Activated CD4-positive, alpha-beta memory T cell treated with anti-CD3 and anti-CD28 coated beads for 36 hours (primary cell): ENCODE data around the gene RASD1. TPM values are rescaled to one million over a fixed set of nuclear protein-coding genes. Genes with fewer than 3 reads are reported as not detected.
"Not testable (repeated sequence)": the region's sequence is repeated elsewhere in the genome, so short reads cannot be mapped to it uniquely, and the experiment has no call there.

Experiments used
- CTCF ChIA-PET: fragments of 350-600 bp; sonication (Branson Sonifier 250); formaldehyde crosslinking; loops from one replicate; lab custom pipeline; 2021; ENCODE audit warnings: antibody characterized with exemption, inconsistent platforms; lab: Charles Lee
- POLR2A ChIA-PET: fragments of 350-600 bp; sonication (Branson Sonifier 250); formaldehyde crosslinking; loops from one replicate; lab custom pipeline; 2021; ENCODE audit warnings: antibody characterized with exemption; lab: Charles Lee
- DNase-seq: peaks from one replicate; pipeline ENCODE4 v3.0.0-alpha.2; 2020
- H3K27ac Mint-ChIP-seq: one replicate; pipeline ENCODE4 v1.8.0; 2021; ENCODE audit warnings: mixed read lengths
- H3K27me3 Mint-ChIP-seq: one replicate; pipeline ENCODE4 v1.8.0; 2021; ENCODE audit warnings: mixed read lengths
- H3K36me3 Mint-ChIP-seq: one replicate; pipeline ENCODE4 v1.8.0; 2021; ENCODE audit warnings: mixed read lengths
- H3K4me1 Mint-ChIP-seq: one replicate; pipeline ENCODE4 v1.8.0; 2021; ENCODE audit warnings: low read depth, mixed read lengths
- H3K4me3 Mint-ChIP-seq: one replicate; pipeline ENCODE4 v1.8.0; 2021; ENCODE audit warnings: mild to moderate bottlenecking, mixed read lengths
- H3K9me3 Mint-ChIP-seq: one replicate; pipeline ENCODE4 v1.8.0; 2021; ENCODE audit warnings: mixed read lengths
- intact Hi-C: fragments of 100-400 bp; cut with micrococcal nuclease; formaldehyde crosslinking; loops from one replicate; pipeline ENCODE4 v1.15.1; 2023
- total RNA-seq, 2 experiments: library from RNA; stranded (reverse); gene quantifications; one replicate each; pipeline ENCODE4 v1.2.3, GENCODE V29; 2021

RASD1 gene
- total RNA-seq, 2 experiments from 2014 or later, result 0.27 to 0.33 TPM

- peaks cover 18% of the 10 kb centered on the region for H3K4me1 Mint-ChIP-seq
- H3K4me3 Mint-ChIP-seq, result no peak overlapping the region
- CTCF ChIA-PET, result interaction anchor here (1.7 kb wide), 1 partner anchor 150 kb away, joined by 5 read pairs; no protein-coding TSS in a partner anchor
- intact Hi-C loops, result no loop called here
- no peaks in the 10 kb centered on the region for H3K9me3 Mint-ChIP-seq
- peaks cover 20% of the 10 kb centered on the region for H3K36me3 Mint-ChIP-seq
- peaks cover 7% of the 10 kb centered on the region for H3K27me3 Mint-ChIP-seq
- DNase-seq, result no peak
- no peak overlapping the region for H3K27ac Mint-ChIP-seq
- POLR2A ChIA-PET, result no interaction called here
Observed at GRCh38 chr17:17491546-17491988, 4.6 kb downstream of the RASD1 start.

GRCh38 chr17:17491031-17491471, 5.1 kb downstream of the RASD1 start:
- Mint-ChIP-seq H3K36me3 (peaks cover 20% of the 10 kb centered on the region), H3K4me3 (no peak overlapping the region), H3K9me3 (no peaks in the 10 kb centered on the region), H3K27ac (no peak overlapping the region), H3K27me3 (peaks cover 7% of the 10 kb centered on the region), H3K4me1 (peaks cover 18% of the 10 kb centered on the region)
- intact Hi-C loops, result no loop called here
- DNase-seq, result no peak
- ChIA-PET CTCF (interaction anchor here (1.7 kb wide), 1 partner anchor 150 kb away, joined by 5 read pairs; no protein-coding TSS in a partner anchor), POLR2A (no interaction called here)

GRCh38 chr17:17487998-17488397, 8.2 kb downstream of the RASD1 start:
- H3K36me3 Mint-ChIP-seq, result peaks cover 26% of the 10 kb centered on the region
- no peaks in the 10 kb centered on the region for H3K9me3 Mint-ChIP-seq
- intact Hi-C loops, result no loop called here
- ChIA-PET POLR2A (no interaction called here), CTCF (no interaction called here)
- H3K27me3 Mint-ChIP-seq, result no peaks in the 10 kb centered on the region
- H3K27ac Mint-ChIP-seq, result no peak overlapping the region
- peaks cover 24% of the 10 kb centered on the region for H3K4me1 Mint-ChIP-seq
- no peak overlapping the region for H3K4me3 Mint-ChIP-seq
- DNase-seq, result no peak

GRCh38 chr17:17486416-17486815, 9.8 kb downstream of the RASD1 start:
- POLR2A ChIA-PET, H3K27me3 Mint-ChIP-seq, H3K4me3 Mint-ChIP-seq, H3K9me3 Mint-ChIP-seq, DNase-seq, intact Hi-C loops, H3K27ac Mint-ChIP-seq: not testable (repeated sequence)
- CTCF ChIA-PET, result interaction anchor here (1.0 kb wide), 1 partner anchor 10 kb away, joined by 4 read pairs; no protein-coding TSS in a partner anchor
- Mint-ChIP-seq H3K36me3 (peaks cover 23% of the 10 kb centered on the region), H3K4me1 (peaks cover 38% of the 10 kb centered on the region)

GRCh38 chr17:17485420-17485819, 10.8 kb downstream of the RASD1 start:
- intact Hi-C loops, result no loop called here
- Mint-ChIP-seq H3K4me3 (no peak overlapping the region), H3K27me3 (no peaks in the 10 kb centered on the region), H3K36me3 (peaks cover 23% of the 10 kb centered on the region), H3K27ac (no peak overlapping the region), H3K9me3 (no peaks in the 10 kb centered on the region), H3K4me1 (peaks cover 47% of the 10 kb centered on the region)
- ChIA-PET CTCF (interaction anchor here (2.4 kb wide), 1 partner anchor 11 kb away, joined by 14 read pairs; the partner anchor contains the start of gene RASD1), POLR2A (no interaction called here)
- DNase-seq, result no peak

- intact Hi-C loops, result no loop called here
- ChIA-PET CTCF (interaction anchor here (2.4 kb wide), 1 partner anchor 12 kb away, joined by 14 read pairs; the partner anchor contains the start of gene RASD1), POLR2A (no interaction called here)
- peak; percentile 82 for DNase-seq
- Mint-ChIP-seq H3K36me3 (peaks cover 22% of the 10 kb centered on the region), H3K4me3 (no peak overlapping the region), H3K27me3 (no peaks in the 10 kb centered on the region), H3K27ac (peak overlapping the region; percentile 81), H3K9me3 (no peaks in the 10 kb centered on the region), H3K4me1 (peaks cover 56% of the 10 kb centered on the region)
Observed at GRCh38 chr17:17484451-17484899, 11.7 kb downstream of the RASD1 start.

- H3K9me3 Mint-ChIP-seq, result no peaks in the 10 kb centered on the region
- intact Hi-C loops, result no loop called here
- DNase-seq, result no peak
- H3K27ac Mint-ChIP-seq, result no peak overlapping the region
- H3K4me1 Mint-ChIP-seq, result peaks cover 67% of the 10 kb centered on the region
- ChIA-PET POLR2A (no interaction called here), CTCF (interaction anchor here (2.3 kb wide), 1 partner anchor 15 kb away, joined by 13 read pairs; the partner anchor contains the start of gene RASD1)
- H3K36me3 Mint-ChIP-seq, result peaks cover 7% of the 10 kb centered on the region
- no peak overlapping the region for H3K4me3 Mint-ChIP-seq
- H3K27me3 Mint-ChIP-seq, result no peaks in the 10 kb centered on the region
Observed at GRCh38 chr17:17481860-17482259, 14.3 kb downstream of the RASD1 start.

GRCh38 chr17:17480593-17481148, 15.5 kb downstream of the RASD1 start:
- intact Hi-C loops, result no loop called here
- Mint-ChIP-seq H3K4me1 (peaks cover 71% of the 10 kb centered on the region), H3K27me3 (no peaks in the 10 kb centered on the region), H3K4me3 (no peak overlapping the region), H3K36me3 (peaks cover 7% of the 10 kb centered on the region), H3K9me3 (no peaks in the 10 kb centered on the region), H3K27ac (peak overlapping the region; percentile 84)
- ChIA-PET CTCF (interaction anchor here (1.3 to 2.3 kb wide), 2 partner anchors 16 to 126 kb away, joined by 6 to 13 read pairs; partner anchors contain the start of gene RASD1), POLR2A (no interaction called here)
- no peak for DNase-seq

GRCh38 chr17:17479209-17479608, 17.0 kb downstream of the RASD1 start:
- ChIA-PET POLR2A (no interaction called here), CTCF (no interaction called here)
- H3K27me3 Mint-ChIP-seq, result no peaks in the 10 kb centered on the region
- no peaks in the 10 kb centered on the region for H3K9me3 Mint-ChIP-seq
- no peak overlapping the region for H3K4me3 Mint-ChIP-seq
- DNase-seq, result no peak
- no peak overlapping the region for H3K27ac Mint-ChIP-seq
- peaks cover 62% of the 10 kb centered on the region for H3K4me1 Mint-ChIP-seq
- H3K36me3 Mint-ChIP-seq, result peaks cover 2% of the 10 kb centered on the region
- intact Hi-C loops, result loop anchor here (5.0 kb wide), 1 partner anchor 113 kb away; the partner anchor contains the start of gene PEMT

- H3K4me3 Mint-ChIP-seq, result peak within 1 kb of the TSS; percentile 91
- H3K36me3 Mint-ChIP-seq, result peaks cover 2% of the 10 kb centered on the region
- H3K9me3 Mint-ChIP-seq, result no peaks in the 10 kb centered on the region
- peak within 1 kb of the TSS; percentile 80 for H3K27ac Mint-ChIP-seq
- intact Hi-C loops, result loop anchor here (2.0 to 5.0 kb wide), 2 partner anchors 20 to 115 kb away; partner anchors contain the start of genes PEMT and RASD1
- H3K27me3 Mint-ChIP-seq, result no peaks in the 10 kb centered on the region
- H3K4me1 Mint-ChIP-seq, result peaks cover 48% of the 10 kb centered on the region
- CTCF ChIA-PET, result interaction anchor here (1.3 kb wide), 1 partner anchor 20 kb away, joined by 4 read pairs; no protein-coding TSS in a partner anchor
- peak; percentile 96 for DNase-seq
- POLR2A ChIA-PET, result no interaction called here
Observed at GRCh38 chr17:17476865-17477467, 19.2 kb downstream of the RASD1 start, which contains the start of gene MED9. Gene MED9 (plus strand): TSS chr17:17477000. CDS start chr17:17477042, 42 bp downstream.

GRCh38 chr17:17474341-17474740, 21.9 kb downstream of the RASD1 start:
- ChIA-PET CTCF (interaction anchor here (0.7 to 0.9 kb wide), 2 partner anchors 23 to 117 kb away, joined by 3 read pairs; partner anchors contain the start of gene PEMT), POLR2A (no interaction called here)
- Mint-ChIP-seq H3K4me1 (peaks cover 26% of the 10 kb centered on the region), H3K27ac (no peak overlapping the region), H3K27me3 (peaks cover 2% of the 10 kb centered on the region), H3K36me3 (no peaks in the 10 kb centered on the region), H3K4me3 (no peak overlapping the region), H3K9me3 (no peaks in the 10 kb centered on the region)
- intact Hi-C loops, result no loop called here
- DNase-seq, result no peak
